Small intestine (tissue), 7 donors: ENCODE measurements around the gene CD84. TPM values are rescaled to one million over a fixed set of nuclear protein-coding genes. Genes with fewer than 3 reads are reported as not detected.
"Not testable (repeated sequence)": the region's sequence is repeated elsewhere in the genome, so short reads cannot be mapped to it uniquely, and the experiment has no call there.

Source experiments
- DNase-seq, 2 donors: peaks; one replicate each; pipeline versions ENCODE4 v3.0.0 to v3.0.0-alpha.2; 2013
- FAIRE-seq: peaks from 2 replicates; lab custom pipeline; 2012; peaks lifted over from hg19 to GRCh38; lab: Jason Lieb, UNC
- H3K27ac ChIP-seq, 3 donors: one replicate each; pipeline ENCODE4 v1.5.1; 2013; ENCODE audit warnings: low read length in 2 of 3, mild to moderate bottlenecking in 2 of 3, control low read depth in 1 of 3, inconsistent platforms in 1 of 3, low read depth in 1 of 3, moderate library complexity in 1 of 3
- H3K27me3 ChIP-seq, 3 donors: one replicate each; pipeline ENCODE4 v1.6.1; 2013; ENCODE audit warnings: low read length in 3 of 3, inconsistent platforms in 1 of 3; ENCODE audit not compliant: control insufficient read depth in 3 of 3, insufficient read depth in 3 of 3
- H3K36me3 ChIP-seq, 3 donors: one replicate each; pipeline ENCODE4 v1.6.1; 2013; ENCODE audit warnings: low read length in 3 of 3, inconsistent platforms in 1 of 3, low read depth in 1 of 3, mild to moderate bottlenecking in 1 of 3, moderate library complexity in 1 of 3; ENCODE audit not compliant: control insufficient read depth in 3 of 3, insufficient read depth in 2 of 3
- H3K4me1 ChIP-seq, 3 donors: one replicate each; pipeline ENCODE4 v1.6.1; 2013; ENCODE audit warnings: low read length in 2 of 3, inconsistent platforms in 1 of 3, low read depth in 1 of 3, mild to moderate bottlenecking in 1 of 3, moderate library complexity in 1 of 3; ENCODE audit not compliant: control insufficient read depth in 3 of 3, insufficient read depth in 2 of 3
- H3K4me3 ChIP-seq, 3 donors: one replicate each; pipeline ENCODE4 v1.5.1; 2013; ENCODE audit warnings: low read length in 3 of 3, control low read depth in 1 of 3, inconsistent platforms in 1 of 3, low read depth in 1 of 3, mild to moderate bottlenecking in 1 of 3, moderate library complexity in 1 of 3
- H3K9me3 ChIP-seq, 2 donors: one replicate each; pipeline ENCODE4 v1.6.1; 2013; ENCODE audit warnings: low read depth in 1 of 2, low read length in 1 of 2; ENCODE audit not compliant: control insufficient read depth in 2 of 2, insufficient read depth in 1 of 2
- WGBS, 3 donors: extraction: QIAGEN DNeasy Blood & Tissue Kit; methylation state at CpG; one replicate each; pipeline ENCODE4 v1.1.7; 2013; 5-methylcytosine and 5-hydroxymethylcytosine counted together
- polyA plus RNA-seq, 4 donors: library from polyadenylated mRNA; stranded (reverse) in 3 of 4; unstranded in 1 of 4; fragments of 200-250 nt in 3 of 4; fragments of 120-200 nt in 1 of 4; gene quantifications; one replicate each; pipeline versions ENCODE4 v1.2.1 to v1.2.3, GENCODE V29; 2013
- donor health status: healthy with polysubstance abuse.
- donor health status: control.
- donor health status: control.
- donor health status: Bipolar disorder and iron deficiency.
- donor health status: healthy.

CD84 gene
- polyA plus RNA-seq, 4 donors = 0.22 to 1.5 (median 0.60) TPM

DNA sequence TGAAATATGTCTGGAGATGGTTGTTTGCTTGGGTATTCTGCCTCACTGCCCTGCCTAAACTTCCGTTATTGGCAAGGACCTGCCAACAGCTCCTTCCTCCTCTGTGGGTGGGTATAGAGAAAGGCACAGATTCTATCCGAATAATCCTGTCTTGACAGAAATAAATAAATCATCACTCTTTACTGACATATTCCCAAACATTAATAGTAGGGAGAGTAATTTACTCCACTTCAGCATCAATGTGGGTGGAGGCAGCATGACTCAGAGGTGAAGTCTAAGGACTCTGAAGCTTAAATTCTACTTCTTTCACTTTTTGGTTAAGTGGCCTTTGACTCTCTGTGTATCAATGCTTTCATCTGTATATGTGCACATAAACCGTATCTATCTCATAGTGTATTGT is 2.9 kb downstream of the CD84 start:
- no peak for FAIRE-seq
- Histone ChIP-seq H3K4me3 (no peak overlapping the region), H3K27ac (no peak overlapping the region), H3K36me3 (no peaks in the 10 kb centered on the region), H3K9me3 (no peaks in the 10 kb centered on the region), H3K4me1 (peaks cover 0 to 5% (median 0%) of the 10 kb centered on the region in 3 donors), H3K27me3 (no peaks in the 10 kb centered on the region)
- 65 to 76% (median 67%) methylated on average over 3 of the region's 3 CpGs for WGBS, 3 donors
- DNase-seq = no peak

DNA sequence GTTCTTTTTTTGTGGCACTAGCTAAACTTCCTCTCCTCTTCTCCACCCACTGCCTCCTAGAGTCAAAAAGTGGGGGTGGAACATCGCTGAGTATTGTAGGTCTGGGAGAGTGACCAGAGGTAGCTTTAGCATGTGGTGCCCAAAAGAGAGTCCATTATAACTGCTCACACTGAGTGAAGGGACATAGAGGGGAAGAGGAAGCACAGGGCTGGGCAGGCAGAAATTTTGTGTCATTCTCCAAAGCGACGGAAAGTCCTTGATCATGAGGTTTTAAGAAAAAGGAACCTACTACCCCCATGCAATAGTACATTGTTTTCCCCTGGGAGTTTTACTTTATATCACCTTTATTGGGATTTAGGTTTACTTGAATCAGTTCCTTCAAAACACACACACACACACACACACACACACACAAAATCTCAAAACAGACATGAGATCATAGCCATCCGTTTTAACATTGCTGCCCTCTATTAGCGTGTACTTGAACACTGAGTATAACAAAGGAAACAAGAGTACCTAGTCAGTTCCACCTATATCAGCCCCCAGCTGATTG is 4.1 kb downstream of the CD84 start:
- Histone ChIP-seq H3K4me3 (no peak overlapping the region), H3K36me3 (no peaks in the 10 kb centered on the region), H3K4me1 (no peaks in the 10 kb centered on the region), H3K27me3 (no peaks in the 10 kb centered on the region), H3K9me3 (no peaks in the 10 kb centered on the region), H3K27ac (peak overlapping the region in 1 of 3 donors; percentile 35)
- DNase-seq (no peak), FAIRE-seq (no peak)
- 65 to 80% (median 79%) methylated on average over 5 of the region's 5 CpGs for WGBS, 3 donors

DNA sequence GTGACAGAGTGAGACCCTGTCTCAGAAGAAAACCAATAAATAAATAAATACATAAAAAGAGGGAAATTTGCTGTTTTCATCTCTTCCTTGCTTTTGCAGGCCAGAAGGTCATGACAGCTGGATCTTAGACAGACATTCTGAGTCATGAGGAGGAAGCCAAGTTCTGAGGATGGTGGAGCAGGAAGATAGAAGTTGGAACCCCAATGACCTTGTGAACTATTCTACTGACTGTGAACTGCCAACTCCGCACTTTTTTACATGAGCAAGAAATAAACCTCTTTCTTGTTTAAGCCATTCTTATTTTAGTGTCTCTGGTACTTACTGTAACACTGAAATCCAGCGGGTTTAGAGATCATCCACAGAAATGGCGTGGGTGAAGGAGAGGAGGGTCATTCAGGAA is 8.5 kb downstream of the CD84 start:
- Histone ChIP-seq H3K4me3 (no peak overlapping the region), H3K4me1 (no peaks in the 10 kb centered on the region), H3K27me3 (no peaks in the 10 kb centered on the region), H3K27ac (no peak overlapping the region), H3K36me3 (no peaks in the 10 kb centered on the region), H3K9me3 (no peaks in the 10 kb centered on the region)
- DNase-seq = no peak
- WGBS, 3 donors = 91 to 97% (median 95%) methylated on average over 3 of the region's 3 CpGs
- no peak for FAIRE-seq

DNA sequence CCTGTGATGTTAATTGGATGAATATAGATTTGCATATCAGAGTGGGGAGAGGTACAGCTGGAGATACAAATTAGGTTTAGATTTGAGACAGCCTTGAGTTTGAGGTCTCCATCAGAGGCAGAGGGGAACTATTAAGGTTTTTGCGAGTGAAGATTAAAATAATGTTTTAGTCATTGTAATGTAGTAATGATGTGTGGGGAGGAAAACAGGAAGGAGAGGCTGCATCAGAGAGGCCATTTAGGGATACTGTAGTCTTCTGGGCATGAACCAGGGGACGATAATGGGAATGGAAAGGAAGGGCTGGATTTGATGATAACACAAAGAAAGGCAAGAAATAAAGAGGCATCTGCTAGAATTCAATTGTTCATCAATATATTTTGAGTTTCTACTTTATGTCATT is 9.5 kb downstream of the CD84 start:
- H3K27ac ChIP-seq = no peak overlapping the region
- no peak for FAIRE-seq

DNA sequence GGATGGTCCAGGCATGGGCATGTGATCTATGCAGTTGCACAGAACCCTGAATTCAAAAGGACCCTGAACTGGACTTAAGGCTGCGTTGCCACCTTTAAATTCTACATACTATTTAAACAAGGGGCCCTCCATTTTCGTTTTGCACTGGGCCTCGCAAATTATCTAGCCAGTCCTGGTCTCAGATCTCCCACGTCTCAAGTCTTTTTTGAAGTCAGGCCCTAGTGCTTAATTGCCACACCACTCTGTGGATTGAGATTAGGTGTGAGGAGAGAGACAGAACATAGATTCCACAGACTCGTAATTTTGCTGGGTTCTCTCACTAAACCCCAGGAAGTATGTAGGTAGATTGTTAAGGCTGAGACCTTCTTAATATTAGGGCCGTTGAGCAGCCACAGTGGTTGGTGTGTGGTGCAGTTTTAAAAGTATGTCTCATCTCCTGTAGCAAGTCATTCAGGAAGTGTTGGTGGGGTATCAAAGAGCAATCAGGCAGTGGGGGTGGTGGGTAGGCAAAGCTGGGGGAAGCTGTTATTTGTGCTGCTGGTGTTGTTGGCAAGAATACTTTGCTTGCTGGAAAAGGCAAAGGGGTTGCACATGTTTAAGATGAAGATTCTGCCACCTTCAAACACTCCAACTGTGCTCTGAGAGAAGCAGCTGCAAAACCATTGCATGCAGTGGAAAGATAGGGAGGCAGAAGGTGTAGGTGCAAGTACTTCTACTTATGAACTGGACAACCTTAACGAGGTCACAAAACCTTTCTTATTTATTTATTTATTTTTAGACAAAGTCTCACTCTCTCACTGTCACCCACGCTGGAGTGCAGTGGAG is 11.2 kb downstream of the CD84 start:
- WGBS, 3 donors = 42 to 56% (median 50%) methylated on average over 8 of the region's 8 CpGs
- DNase-seq (peak in 1 of 2 donors; percentile 55), FAIRE-seq (no peak)
- no peaks in the 10 kb centered on the region for H3K9me3 ChIP-seq
- H3K27me3 ChIP-seq = no peaks in the 10 kb centered on the region
- no peak overlapping the region for H3K4me3 ChIP-seq
- H3K4me1 ChIP-seq = no peaks in the 10 kb centered on the region
- no peaks in the 10 kb centered on the region for H3K36me3 ChIP-seq
- H3K27ac ChIP-seq = peak overlapping the region in 2 of 3 donors; percentile 77 to 80

More for the DNA sequence above, 9.5 kb downstream of the CD84 start:
- WGBS, 3 donors = 77 to 94% (median 80%) methylated on average over 2 of the region's 2 CpGs
- no peaks in the 10 kb centered on the region for H3K9me3 ChIP-seq
- no peak overlapping the region for H3K4me3 ChIP-seq
- no peaks in the 10 kb centered on the region for H3K4me1 ChIP-seq
- DNase-seq = no peak
- H3K27me3 ChIP-seq = no peaks in the 10 kb centered on the region
- H3K36me3 ChIP-seq = no peaks in the 10 kb centered on the region

DNA sequence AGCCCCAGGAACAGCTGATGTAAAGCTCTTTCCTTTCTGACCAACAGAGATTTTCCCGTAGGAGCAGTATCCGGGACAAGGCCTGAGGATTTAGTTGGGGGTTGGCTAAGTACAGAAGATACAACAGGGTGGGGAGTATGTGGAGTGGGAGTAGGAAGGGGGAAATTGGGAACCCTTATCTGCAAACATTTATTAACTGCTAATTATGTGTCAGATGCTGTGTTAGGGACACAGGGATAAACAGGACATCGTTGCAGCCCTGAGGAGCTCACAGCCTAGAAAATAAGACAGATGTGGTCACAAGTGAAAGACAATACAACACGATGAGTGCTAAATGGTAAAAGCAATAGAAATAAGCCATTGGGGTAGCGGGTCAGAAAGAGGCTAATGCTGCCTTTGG is 12.0 kb downstream of the CD84 start:
- no peaks in the 10 kb centered on the region for H3K27me3 ChIP-seq
- FAIRE-seq (no peak), DNase-seq (no peak)
- peak overlapping the region in 2 of 3 donors; percentile 77 to 80 for H3K27ac ChIP-seq
- H3K9me3 ChIP-seq = no peaks in the 10 kb centered on the region
- H3K4me3 ChIP-seq = no peak overlapping the region
- H3K4me1 ChIP-seq = no peaks in the 10 kb centered on the region
- WGBS, 3 donors = 65 to 87% (median 72%) methylated on average over 5 of the region's 5 CpGs
- H3K36me3 ChIP-seq = no peaks in the 10 kb centered on the region

DNA sequence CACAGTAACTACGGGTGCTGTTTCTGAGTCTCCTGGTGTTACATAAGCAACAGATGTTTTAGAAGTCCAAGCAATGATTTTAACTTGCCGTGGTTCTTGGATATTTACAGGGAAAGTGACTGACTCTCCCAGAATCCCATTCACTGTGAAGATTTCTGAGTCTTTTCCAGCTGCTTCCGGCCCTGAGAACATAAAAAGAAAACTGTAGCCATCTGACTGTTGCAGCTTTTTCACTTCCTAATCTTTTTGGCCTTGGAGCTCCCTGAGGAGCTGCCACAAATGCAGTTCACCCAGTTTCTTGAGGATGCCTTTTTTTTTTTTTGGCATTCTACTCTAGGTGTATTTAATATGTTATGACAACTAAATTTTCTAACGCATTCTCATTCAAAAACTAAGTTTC is 13.7 kb downstream of the CD84 start:
- Histone ChIP-seq H3K4me1 (no peaks in the 10 kb centered on the region), H3K36me3 (no peaks in the 10 kb centered on the region), H3K4me3 (no peak overlapping the region), H3K27me3 (no peaks in the 10 kb centered on the region), H3K9me3 (no peaks in the 10 kb centered on the region), H3K27ac (no peak overlapping the region)
- 75 to 83% (median 80%) methylated on average over 4 of the region's 4 CpGs for WGBS, 3 donors
- DNase-seq (no peak), FAIRE-seq (no peak)

DNA sequence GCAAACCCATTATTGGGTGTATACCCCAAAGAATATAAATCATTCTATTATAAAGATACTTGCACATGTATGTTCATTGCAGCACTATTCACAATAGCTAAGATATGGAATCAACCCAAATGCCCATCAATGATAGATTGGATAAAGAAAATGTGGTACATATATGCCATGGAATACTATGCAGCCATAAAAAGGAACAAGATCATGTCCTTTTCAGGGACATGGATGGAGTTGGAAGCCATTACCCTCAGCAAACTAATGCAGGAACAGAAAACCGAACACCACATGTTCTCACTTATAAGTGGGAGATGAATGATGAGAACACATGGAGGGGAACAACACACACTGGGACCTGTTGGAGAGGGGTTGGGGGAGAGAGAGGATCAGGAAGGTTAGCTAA is 16.1 kb downstream of the CD84 start:
- H3K36me3 ChIP-seq, FAIRE-seq, H3K9me3 ChIP-seq, H3K27me3 ChIP-seq, DNase-seq, H3K4me3 ChIP-seq, H3K27ac ChIP-seq, H3K4me1 ChIP-seq: not testable (repeated sequence)
- 83 to 94% (median 86%) methylated on average over 1 of the region's 1 CpG for WGBS, 3 donors
